Measurements from ENCODE around the gene GNAZ. TPM values are rescaled to one million over a fixed set of nuclear protein-coding genes. Genes with fewer than 3 reads are reported as not detected.

The GNAZ gene
- total RNA-seq, 1 experiment from 2014 or later: 6.0 TPM

- BruUV-seq (replicated peaks): no TSS peak
- intact Hi-C loops (cut with micrococcal nuclease; ENCODE audit: unreplicated experiment): no loop called here
- Mint-ChIP-seq H3K9me3 (ENCODE audit: low read depth, unreplicated experiment) (no peaks in the 10 kb centered on the region), H3K27ac (ENCODE audit: unreplicated experiment) (no peak overlapping the region), H3K4me3 (ENCODE audit: low read depth, unreplicated experiment) (no peak overlapping the region), H3K4me1 (ENCODE audit: low read depth, unreplicated experiment) (no peaks in the 10 kb centered on the region), H3K27me3 (ENCODE audit: unreplicated experiment) (no peaks in the 10 kb centered on the region), H3K36me3 (ENCODE audit: insufficient read depth, unreplicated experiment) (no peaks in the 10 kb centered on the region)
- no peak for TF ChIP-seq CTCF (IDR thresholded peaks at IDR 0.05; ENCODE audit: unreplicated experiment)
- DNase-seq: no peak
- CTCF ChIA-PET: no interaction called here
Measured at GRCh38 chr22:23105304-23105703, 35.0 kb downstream of the GNAZ start.

GRCh38 chr22:23105919-23106318 is 35.6 kb downstream of the GNAZ start:
- H3K4me1 Mint-ChIP-seq (ENCODE audit: low read depth, unreplicated experiment): no peaks in the 10 kb centered on the region
- intact Hi-C loops (cut with micrococcal nuclease; ENCODE audit: unreplicated experiment): no loop called here
- DNase-seq: no peak
- no peak for TF ChIP-seq CTCF (IDR thresholded peaks at IDR 0.05; ENCODE audit: unreplicated experiment)
- no peak overlapping the region for H3K27ac Mint-ChIP-seq (ENCODE audit: unreplicated experiment)
- CTCF ChIA-PET: no interaction called here
- no peak overlapping the region for H3K4me3 Mint-ChIP-seq (ENCODE audit: low read depth, unreplicated experiment)
- H3K9me3 Mint-ChIP-seq (ENCODE audit: low read depth, unreplicated experiment): no peaks in the 10 kb centered on the region
- H3K36me3 Mint-ChIP-seq (ENCODE audit: insufficient read depth, unreplicated experiment): no peaks in the 10 kb centered on the region
- H3K27me3 Mint-ChIP-seq (ENCODE audit: unreplicated experiment): no peaks in the 10 kb centered on the region
- no TSS peak for BruUV-seq (replicated peaks)

- H3K27ac Mint-ChIP-seq (ENCODE audit: unreplicated experiment): no peak overlapping the region
- intact Hi-C loops (cut with micrococcal nuclease; ENCODE audit: unreplicated experiment): no loop called here
- no peaks in the 10 kb centered on the region for H3K4me1 Mint-ChIP-seq (ENCODE audit: low read depth, unreplicated experiment)
- CTCF ChIA-PET: interaction anchor here (0.6 kb wide), 1 partner anchor 133 kb away, joined by 3 read pairs; no protein-coding TSS in a partner anchor
- no peak overlapping the region for H3K4me3 Mint-ChIP-seq (ENCODE audit: low read depth, unreplicated experiment)
- H3K9me3 Mint-ChIP-seq (ENCODE audit: low read depth, unreplicated experiment): no peaks in the 10 kb centered on the region
- no peaks in the 10 kb centered on the region for H3K36me3 Mint-ChIP-seq (ENCODE audit: insufficient read depth, unreplicated experiment)
- DNase-seq: no peak
- TF ChIP-seq CTCF (IDR thresholded peaks at IDR 0.05; ENCODE audit: unreplicated experiment): no peak
- H3K27me3 Mint-ChIP-seq (ENCODE audit: unreplicated experiment): no peaks in the 10 kb centered on the region
- BruUV-seq (replicated peaks): no TSS peak
Measured at GRCh38 chr22:23106344-23106743, 36.0 kb downstream of the GNAZ start.

GRCh38 chr22:23106906-23107367 is 36.6 kb downstream of the GNAZ start:
- no peaks in the 10 kb centered on the region for H3K9me3 Mint-ChIP-seq (ENCODE audit: low read depth, unreplicated experiment)
- DNase-seq: no peak
- no peaks in the 10 kb centered on the region for H3K36me3 Mint-ChIP-seq (ENCODE audit: insufficient read depth, unreplicated experiment)
- CTCF ChIA-PET: interaction anchor here (0.6 kb wide), 1 partner anchor 134 kb away, joined by 3 read pairs; no protein-coding TSS in a partner anchor
- H3K27me3 Mint-ChIP-seq (ENCODE audit: unreplicated experiment): no peaks in the 10 kb centered on the region
- intact Hi-C loops (cut with micrococcal nuclease; ENCODE audit: unreplicated experiment): no loop called here
- no peak for TF ChIP-seq CTCF (IDR thresholded peaks at IDR 0.05; ENCODE audit: unreplicated experiment)
- no peak overlapping the region for H3K4me3 Mint-ChIP-seq (ENCODE audit: low read depth, unreplicated experiment)
- no peak overlapping the region for H3K27ac Mint-ChIP-seq (ENCODE audit: unreplicated experiment)
- no TSS peak for BruUV-seq (replicated peaks)
- H3K4me1 Mint-ChIP-seq (ENCODE audit: low read depth, unreplicated experiment): no peaks in the 10 kb centered on the region

All from Calu3 (cell line).